Testis (tissue), 2 donors: ENCODE data around the gene CHST8.

Experiments used
- POLR2A ChIP-seq: fragments of 450-650 bp; IDR thresholded peaks from one replicate; pipeline ENCODE4 v1.6.1; 2017; ENCODE audit warnings: antibody characterized with exemption, mild to moderate bottlenecking, moderate library complexity
- TF ChIP-seq, protein P1 (sequence below), 3 experiments: fragments of 450-650 bp in 2 of 3; fragments of 200-600 bp in 1 of 3; sonication (generic) in 1 of 3; IDR thresholded peaks; one replicate each; pipeline ENCODE4 v1.5.1; 2016 to 2019; ENCODE audit warnings: antibody characterized with exemption in 3 of 3, mild to moderate bottlenecking in 2 of 3, moderate library complexity in 1 of 3

DNA sequence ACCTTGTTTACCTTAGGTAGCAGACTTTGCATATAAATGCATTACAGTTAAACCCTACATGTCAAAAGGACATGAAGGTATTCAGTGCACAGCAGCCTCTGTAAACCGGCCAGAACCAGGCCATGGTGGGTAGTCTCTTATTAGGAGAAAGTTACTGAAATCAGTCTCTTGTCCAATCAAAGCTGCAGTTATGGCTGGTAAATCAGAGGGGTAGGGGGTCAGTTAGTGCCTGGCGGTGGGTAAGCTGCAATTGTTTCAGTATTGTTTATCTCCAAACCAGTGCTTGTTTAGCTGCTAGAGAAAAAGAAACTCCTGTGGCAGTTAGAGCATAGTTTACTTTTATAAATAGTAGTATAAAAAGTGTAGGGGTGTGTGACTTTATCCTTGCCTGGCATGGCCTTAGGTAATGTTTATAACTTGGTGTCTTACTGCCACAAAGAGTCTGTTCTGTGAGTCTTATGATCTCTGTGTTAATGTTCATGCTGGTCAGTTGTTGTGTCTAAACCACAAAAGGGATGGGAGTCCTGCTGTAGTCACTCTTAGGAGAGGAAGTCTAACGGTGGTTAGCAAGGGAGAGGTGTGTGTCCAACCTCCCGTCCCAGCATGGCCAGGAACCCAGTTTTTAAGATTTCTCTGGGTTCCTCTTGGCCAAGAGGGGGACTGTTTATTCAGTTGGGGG lies 28.0 kb downstream of the CHST8 start:
- TF ChIP-seq POLR2A = no peak
- TF ChIP-seq, protein P1, sequence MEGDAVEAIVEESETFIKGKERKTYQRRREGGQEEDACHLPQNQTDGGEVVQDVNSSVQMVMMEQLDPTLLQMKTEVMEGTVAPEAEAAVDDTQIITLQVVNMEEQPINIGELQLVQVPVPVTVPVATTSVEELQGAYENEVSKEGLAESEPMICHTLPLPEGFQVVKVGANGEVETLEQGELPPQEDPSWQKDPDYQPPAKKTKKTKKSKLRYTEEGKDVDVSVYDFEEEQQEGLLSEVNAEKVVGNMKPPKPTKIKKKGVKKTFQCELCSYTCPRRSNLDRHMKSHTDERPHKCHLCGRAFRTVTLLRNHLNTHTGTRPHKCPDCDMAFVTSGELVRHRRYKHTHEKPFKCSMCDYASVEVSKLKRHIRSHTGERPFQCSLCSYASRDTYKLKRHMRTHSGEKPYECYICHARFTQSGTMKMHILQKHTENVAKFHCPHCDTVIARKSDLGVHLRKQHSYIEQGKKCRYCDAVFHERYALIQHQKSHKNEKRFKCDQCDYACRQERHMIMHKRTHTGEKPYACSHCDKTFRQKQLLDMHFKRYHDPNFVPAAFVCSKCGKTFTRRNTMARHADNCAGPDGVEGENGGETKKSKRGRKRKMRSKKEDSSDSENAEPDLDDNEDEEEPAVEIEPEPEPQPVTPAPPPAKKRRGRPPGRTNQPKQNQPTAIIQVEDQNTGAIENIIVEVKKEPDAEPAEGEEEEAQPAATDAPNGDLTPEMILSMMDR (IDR thresholded peaks at IDR 0.05) = no peak
